C4-2B (cell line): ENCODE measurements around the gene PEF1.

Source experiments
- CTCF ChIP-seq: fragments of 450-650 bp; conservative IDR thresholded peaks from 2 replicates; pipeline ENCODE4 v1.5.1; 2017; ENCODE audit warnings: mild to moderate bottlenecking
- ZFX ChIP-seq: fragments of 450-650 bp; IDR thresholded peaks from 2 replicates; pipeline ENCODE4 v1.6.1; 2017

GRCh38 chr1:31617916-31618746 is 26.5 kb downstream of the PEF1 start:
- TF ChIP-seq CTCF (peak; percentile 95), ZFX (no peak)
